OCI-LY7 (cell line): ENCODE results near the gene TBC1D10B. TPM values are rescaled to one million over a fixed set of nuclear protein-coding genes. Genes with fewer than 3 reads are reported as not detected.

ENCODE experiments used
- BruUV-seq: library from RNA; stranded (reverse); fragments of 400-500 nt; replicated peaks from 2 replicates; lab custom pipeline; 2021; lab: Mats Ljungman, UMichigan
- CTCF ChIA-PET: fragments of 300-600 bp; sonication (Branson Sonifier 250); formaldehyde crosslinking; loops from one replicate; lab custom pipeline; 2022; ENCODE audit warnings: antibody characterized with exemption; ENCODE audit not compliant: unreplicated experiment; lab: Charles Lee
- POLR2A ChIA-PET: fragments of 300-600 bp; sonication (Branson Sonifier 250); formaldehyde crosslinking; loops from one replicate; lab custom pipeline; 2022; ENCODE audit warnings: antibody characterized with exemption; lab: Charles Lee
- DNase-seq: peaks from one replicate; pipeline ENCODE4 v3.0.0-alpha.2; 2015; ENCODE audit warnings: low spot score
- H2AFZ ChIP-seq: fragments of 200-600 bp; sonication (generic), shearing (Covaris generic); 2 replicates; pipeline ENCODE4 v1.6.1; 2014; ENCODE audit warnings: mild to moderate bottlenecking, antibody characterized with exemption, low read length, moderate library complexity
- H3K27ac ChIP-seq: fragments of 200-600 bp; sonication (generic); 2 replicates; pipeline ENCODE4 v1.5.1; 2014; ENCODE audit warnings: mixed run types, low read depth, mild to moderate bottlenecking, moderate library complexity, low read length, inconsistent platforms; ENCODE audit not compliant: poor library complexity, severe bottlenecking
- H3K36me3 ChIP-seq: fragments of 200-600 bp; sonication (generic); 2 replicates; pipeline ENCODE4 v1.6.1; 2014; ENCODE audit warnings: mild to moderate bottlenecking, antibody characterized with exemption, low read length, moderate library complexity, mixed read lengths; ENCODE audit not compliant: insufficient read depth
- H3K4me1 ChIP-seq: fragments of 200-600 bp; sonication (generic); 2 replicates; pipeline ENCODE4 v1.5.1; 2014; ENCODE audit warnings: mild to moderate bottlenecking, low read length; ENCODE audit not compliant: insufficient read depth, poor library complexity, severe bottlenecking
- H3K4me2 ChIP-seq: fragments of 200-600 bp; sonication (generic); 2 replicates; pipeline ENCODE4 v1.6.1; 2014; ENCODE audit warnings: mild to moderate bottlenecking, low read length
- H3K4me3 ChIP-seq: fragments of 200-600 bp; sonication (generic); 2 replicates; pipeline ENCODE4 v1.5.1; 2014; ENCODE audit warnings: mild to moderate bottlenecking, low read depth, low read length; ENCODE audit not compliant: poor library complexity, severe bottlenecking
- H3K79me2 ChIP-seq: fragments of 200-600 bp; sonication (generic); 2 replicates; pipeline ENCODE4 v1.6.1; 2016; ENCODE audit warnings: low read depth, mild to moderate bottlenecking, low read length, moderate library complexity, mixed read lengths; ENCODE audit not compliant: insufficient read depth
- H3K9me2 ChIP-seq: fragments of 200-600 bp; sonication (generic); 2 replicates; pipeline ENCODE4 v1.6.1; 2016; ENCODE audit warnings: mild to moderate bottlenecking, low read length, mixed read lengths; ENCODE audit not compliant: insufficient read depth
- H3K9me3 ChIP-seq: fragments of 200-600 bp; sonication (generic); 2 replicates; pipeline ENCODE4 v1.6.1; 2014; ENCODE audit warnings: mild to moderate bottlenecking, mixed run types, low read length, mixed read lengths
- H4K20me1 ChIP-seq: fragments of 200-600 bp; sonication (generic); 2 replicates; pipeline ENCODE4 v1.6.1; 2014; ENCODE audit warnings: mild to moderate bottlenecking, antibody characterized with exemption, low read length, moderate library complexity, mixed read lengths; ENCODE audit not compliant: insufficient read depth
- CTCF ChIP-seq: fragments of 200-600 bp; sonication (generic); conservative IDR thresholded peaks from 2 replicates; pipeline ENCODE4 v1.5.1; 2014; ENCODE audit warnings: mild to moderate bottlenecking, antibody characterized with exemption, low read length, moderate library complexity, mixed read lengths
- EZH2phosphoT487 ChIP-seq: fragments of 200-600 bp; sonication (generic); IDR thresholded peaks from 2 replicates; pipeline ENCODE4 v1.6.1; 2018; ENCODE audit warnings: low read depth, borderline replicate concordance, mild to moderate bottlenecking, mixed run types, antibody characterized with exemption, low read length, moderate library complexity, mixed read lengths
- intact Hi-C: fragments of 100-400 bp; cut with micrococcal nuclease; formaldehyde crosslinking; loops from one replicate; pipeline ENCODE4 v1.10.0; 2022; ENCODE audit not compliant: unreplicated experiment
- total RNA-seq, 2 experiments: library from RNA; depleted of rRNA in 1 of 2; stranded (reverse); fragments of >200 nt in 1 of 2; shearing (Covaris generic) in 1 of 2; gene quantifications; 2 replicates each; pipeline ENCODE4 v1.2.3, GENCODE V29; 2014 to 2022

Gene TBC1D10B
- total RNA-seq, 2 experiments from 2014 or later: 44.9 to 78.6 TPM

- Histone ChIP-seq H3K27ac (peak within 1 kb of the TSS; percentile 82), H3K4me3 (peak within 1 kb of the TSS; percentile 84), H4K20me1 (no peaks in the 10 kb centered on the region), H3K36me3 (peaks cover 20% of the 10 kb centered on the region; the same call in 1 of the 2 replicates), H3K9me3 (no peaks in the 10 kb centered on the region), H3K79me2 (peaks cover 8% of the 10 kb centered on the region; the same call in 1 of the 2 replicates), H3K4me1 (peaks cover 28% of the 10 kb centered on the region), H3K9me2 (no peaks in the 10 kb centered on the region), H3K4me2 (peak within 1 kb of the TSS; percentile 86), H2AFZ (peak within 1 kb of the TSS; percentile 56; the same call in 1 of the 2 replicates)
- BruUV-seq: no TSS peak
- POLR2A ChIA-PET: interaction anchor here (0.6 to 5.0 kb wide), 11 partner anchors 10 to 120 kb away, joined by 3 to 19 read pairs (median 4); partner anchors contain the start of genes SEPTIN1, TBC1D10B and ZNF48
- no peak for TF ChIP-seq EZH2phosphoT487
- peak; percentile 49 for TF ChIP-seq CTCF
- DNase-seq: peak; percentile 93
- CTCF ChIA-PET: interaction anchor here (1.2 to 1.4 kb wide), 2 partner anchors 22 to 25 kb away, joined by 4 to 5 read pairs; partner anchors contain the start of genes DCTPP1 and SEPTIN1
- intact Hi-C loops: loop anchor here (10.0 kb wide), 1 partner anchor 312 kb away; the partner anchor contains the start of genes TBX6 and YPEL3
Observed at GRCh38 chr16:30407102-30407803, 37.0 kb upstream of the TBC1D10B start, which contains the start of gene ZNF771. TSS of gene ZNF771 (plus strand) at chr16:30407606. CDS start at chr16:30408054, 448 bp downstream.

- no peak for DNase-seq
- peak overlapping the region; percentile 86 for H3K4me2 ChIP-seq
- H3K4me3 ChIP-seq: peak overlapping the region; percentile 84
- intact Hi-C loops: loop anchor here (10.0 kb wide), 1 partner anchor 312 kb away; the partner anchor contains the start of genes TBX6 and YPEL3
- CTCF ChIA-PET: no interaction called here
- POLR2A ChIA-PET: interaction anchor here (0.6 to 5.0 kb wide), 12 partner anchors 11 to 313 kb away, joined by 3 to 19 read pairs (median 4); partner anchors contain the start of genes SEPTIN1, TBC1D10B and ZNF48
- peaks cover 15% of the 10 kb centered on the region; the same call in 1 of the 2 replicates for H3K36me3 ChIP-seq
- peaks cover 8% of the 10 kb centered on the region; the same call in 1 of the 2 replicates for H3K79me2 ChIP-seq
- no peaks in the 10 kb centered on the region for H4K20me1 ChIP-seq
- TF ChIP-seq CTCF (no peak), EZH2phosphoT487 (no peak)
- H2AFZ ChIP-seq: peak overlapping the region; percentile 56; the same call in 1 of the 2 replicates
- no peaks in the 10 kb centered on the region for H3K9me3 ChIP-seq
- H3K27ac ChIP-seq: peak overlapping the region; percentile 22
- no peaks in the 10 kb centered on the region for H3K9me2 ChIP-seq
- BruUV-seq: no TSS peak
- H3K4me1 ChIP-seq: peaks cover 28% of the 10 kb centered on the region
Observed at GRCh38 chr16:30406795-30407101, 36.5 kb upstream of the TBC1D10B start.
